HepG2 (cell line): ENCODE data around the gene UQCC2. TPM values are rescaled to one million over a fixed set of nuclear protein-coding genes. Genes with fewer than 3 reads are reported as not detected.

Experiments
- ATAC-seq: fragments of 200-7000 bp; cut with Tn5 transposase; 3 replicates; pipeline ENCODE4 v1.9.1; 2020; ENCODE audit warnings: mild to moderate bottlenecking, moderate library complexity
- BruUV-seq: library from RNA; stranded (reverse); fragments of 400-500 nt; replicated peaks from 2 replicates; lab custom pipeline; 2021; lab: Mats Ljungman, UMichigan
- CTCF ChIA-PET: fragments of 300-600 bp; formaldehyde crosslinking; extraction: SDS; loops from one replicate; lab custom pipeline; 2021; ENCODE audit warnings: low total read pairs, inconsistent platforms, low intra/inter-chr PET ratio; lab: Yijun Ruan, JAX
- POLR2A ChIA-PET: fragments of 350-600 bp; sonication (Branson Sonifier 250); formaldehyde crosslinking; loops from one replicate; lab custom pipeline; 2020; ENCODE audit warnings: antibody characterized with exemption, inconsistent platforms; lab: Yijun Ruan, JAX
- DNase-seq: peaks from one replicate; pipeline ENCODE4 v3.0.0-alpha.2; 2015; ENCODE audit warnings: low spot score
- FAIRE-seq: peaks from 3 replicates; lab custom pipeline; 2011; peaks lifted over from hg19 to GRCh38; lab: Jason Lieb, UNC
- H2AFZ ChIP-seq: one replicate; pipeline ENCODE4 v1.6.1; 2011; ENCODE audit warnings: low read length, inconsistent platforms
- H3K27ac ChIP-seq: fragments of 300-600 bp; 3 replicates; pipeline ENCODE4 v1.8.0; 2011; ENCODE audit warnings: mixed run types, mild to moderate bottlenecking, mixed read lengths, low read length, inconsistent platforms; ENCODE audit not compliant: insufficient read depth; ENCODE audit errors: extremely low read length
- H3K27me3 ChIP-seq, 2 experiments: fragments of 200-600 bp in 1 of 2; 2 replicates in 1 of 2; 3 replicates in 1 of 2; pipeline versions ENCODE4 v1.6.0 to v1.8.0; 2011; ENCODE audit warnings: low read length in 2 of 2, mild to moderate bottlenecking in 2 of 2, moderate library complexity in 2 of 2, inconsistent platforms in 1 of 2; ENCODE audit not compliant: insufficient read depth in 2 of 2, control insufficient read depth in 1 of 2
- H3K36me3 ChIP-seq, 2 experiments: fragments of 200-600 bp in 1 of 2; replicated peaks in 1 of 2; 2 replicates in 1 of 2; 3 replicates in 1 of 2; pipeline versions ENCODE4 v1.5.1 to v1.8.0; 2011; ENCODE audit warnings: low read length in 2 of 2, inconsistent platforms in 1 of 2; ENCODE audit not compliant: insufficient read depth in 2 of 2, control insufficient read depth in 1 of 2
- H3K4me1 ChIP-seq: 2 replicates; pipeline ENCODE4 v1.5.1; 2012; ENCODE audit warnings: low read length, inconsistent platforms; ENCODE audit not compliant: insufficient read depth
- H3K4me2 ChIP-seq: 2 replicates; pipeline ENCODE4 v1.6.0; 2011; ENCODE audit warnings: low read depth, low read length, inconsistent platforms
- H3K4me3 ChIP-seq, 3 experiments: fragments of 200-600 bp in 1 of 3; sonication (generic), shearing (Covaris generic) in 1 of 3; replicated peaks in 1 of 3; 2 replicates each; pipeline ENCODE4 v1.5.1; 2011 to 2016; ENCODE audit warnings: low read length in 3 of 3, inconsistent platforms in 2 of 3, low read depth in 2 of 3, mild to moderate bottlenecking in 2 of 3, control low read depth in 1 of 3, mixed read lengths in 1 of 3; ENCODE audit not compliant: insufficient read depth in 1 of 3
- H3K79me2 ChIP-seq: one replicate; pipeline ENCODE4 v1.6.1; 2011; ENCODE audit warnings: low read length, inconsistent platforms; ENCODE audit not compliant: insufficient read depth
- H3K9ac ChIP-seq: 2 replicates; pipeline ENCODE4 v1.6.0; 2011; ENCODE audit warnings: mild to moderate bottlenecking, low read depth, low read length, inconsistent platforms; ENCODE audit not compliant: insufficient read depth
- H3K9me3 ChIP-seq: 2 replicates; pipeline ENCODE4 v1.5.1; 2012; ENCODE audit warnings: mild to moderate bottlenecking, low read length
- H4K20me1 ChIP-seq: 2 replicates; pipeline ENCODE4 v1.6.0; 2011; ENCODE audit warnings: inconsistent platforms, mild to moderate bottlenecking, low read length, moderate library complexity; ENCODE audit not compliant: insufficient read depth
- CBX5 ChIP-seq: sonication (generic); formaldehyde crosslinking; IDR thresholded peaks from 2 replicates; pipeline ENCODE4 v1.4.0; 2020; ENCODE audit warnings: missing genetic modification reagents, borderline replicate concordance
- DNMT1 ChIP-seq: sonication (generic); formaldehyde crosslinking; IDR thresholded peaks from 2 replicates; pipeline ENCODE4 v1.5.1; 2020; ENCODE audit warnings: mild to moderate bottlenecking, missing genetic modification reagents
- HCFC1 ChIP-seq: fragments of 150-350 bp; IDR thresholded peaks from 2 replicates; pipeline ENCODE4 v1.6.1; 2014; ENCODE audit warnings: low read depth, low read length
- MAZ ChIP-seq, 2 experiments: sonication (generic) in 1 of 2; formaldehyde crosslinking in 1 of 2; IDR thresholded peaks; 2 replicates each; pipeline versions ENCODE4 v1.5.0 to v1.6.1; 2012 to 2020; ENCODE audit warnings: low read depth in 2 of 2, mild to moderate bottlenecking in 2 of 2, borderline replicate concordance in 1 of 2, improper control_type of control experiment in 1 of 2, low read length in 1 of 2, missing genetic modification reagents in 1 of 2, moderate library complexity in 1 of 2
- RFX3 ChIP-seq: IDR thresholded peaks from 2 replicates; pipeline ENCODE4 v1.6.1; 2016; ENCODE audit warnings: missing biosample characterization, missing genetic modification reagents
- ZBTB7A ChIP-seq: sonication (generic); formaldehyde crosslinking; IDR thresholded peaks from 2 replicates; pipeline ENCODE4 v1.8.0; 2022; ENCODE audit warnings: mild to moderate bottlenecking, missing genetic modification reagents
- ZMYM2 ChIP-seq: sonication (generic); formaldehyde crosslinking; IDR thresholded peaks from 2 replicates; pipeline ENCODE4 v1.8.0; 2022; ENCODE audit warnings: mild to moderate bottlenecking, missing genetic modification reagents
- ZNF878 ChIP-seq: sonication (generic); formaldehyde crosslinking; IDR thresholded peaks from 2 replicates; pipeline ENCODE4 v1.8.1; 2023; ENCODE audit warnings: mild to moderate bottlenecking, missing genetic modification reagents, moderate library complexity
- WGBS: methylation state at CpG from one replicate; pipeline ENCODE4 v1.1.6; 2017; ENCODE audit warnings: low lambda C conversion rate; 5-methylcytosine and 5-hydroxymethylcytosine counted together
- in situ Hi-C: cut with HindIII; loops from 2 replicates; pipeline ENCODE4 v1.10.0; 2017; ENCODE audit warnings: low pct_unique_long_range_greater_than_20kb; ENCODE audit not compliant: extremely low pct_ligation_motif_present
- intact Hi-C: fragments of 100-400 bp; cut with micrococcal nuclease; formaldehyde crosslinking; loops from one replicate; pipeline ENCODE4 v1.10.0; 2022; ENCODE audit not compliant: unreplicated experiment
- polyA plus RNA-seq, 8 experiments: library from polyadenylated mRNA; depleted of rRNA in 3 of 8; stranded (reverse) in 7 of 8; unstranded in 1 of 8; fragments of >200 nt; fragmentation: Illumina TruSeq in 4 of 8; extraction: Trizol in 4 of 8; gene quantifications; 2 replicates each; pipeline versions ENCODE4 v1.2.1 to v1.2.3, GENCODE V29; 2011 to 2016; ENCODE audit warnings: low read depth in 4 of 8, missing spikeins in 1 of 8, mixed read lengths in 1 of 8; ENCODE audit not compliant: insufficient read depth in 1 of 8
- total RNA-seq, 5 experiments: library from RNA; depleted of rRNA; stranded (reverse); fragments of >200 nt; fragmentation: Illumina TruSeq; extraction: Trizol; gene quantifications; 2 replicates each; pipeline ENCODE4 v1.2.3, GENCODE V29; 2016; ENCODE audit warnings: low read depth in 1 of 5
- TF ChIP-seq, protein P1 (sequence below): sonication (generic); formaldehyde crosslinking; conservative IDR thresholded peaks from 2 replicates; pipeline ENCODE4 v1.5.0; 2020; ENCODE audit warnings: missing genetic modification reagents
- TF ChIP-seq, protein P2 (sequence below): sonication (generic); formaldehyde crosslinking; IDR thresholded peaks from 2 replicates; pipeline ENCODE4 v1.5.0; 2020; ENCODE audit warnings: mild to moderate bottlenecking, missing genetic modification reagents, moderate library complexity
- TF ChIP-seq, protein P3 (sequence below): sonication (generic); formaldehyde crosslinking; IDR thresholded peaks from 2 replicates; pipeline ENCODE4 v1.5.0; 2020; ENCODE audit warnings: missing genetic modification reagents
- TF ChIP-seq, protein P4 (sequence below): sonication (generic); formaldehyde crosslinking; IDR thresholded peaks from 2 replicates; pipeline ENCODE4 v1.5.1; 2020; ENCODE audit warnings: missing genetic modification reagents, mild to moderate bottlenecking, borderline replicate concordance

UQCC2 gene
- total and polyA plus RNA-seq, 2 of the 13 experiments (the other 11 are each of a cell fraction or from before 2014, with no cell fraction given): 82.4 to 238 TPM

DNA sequence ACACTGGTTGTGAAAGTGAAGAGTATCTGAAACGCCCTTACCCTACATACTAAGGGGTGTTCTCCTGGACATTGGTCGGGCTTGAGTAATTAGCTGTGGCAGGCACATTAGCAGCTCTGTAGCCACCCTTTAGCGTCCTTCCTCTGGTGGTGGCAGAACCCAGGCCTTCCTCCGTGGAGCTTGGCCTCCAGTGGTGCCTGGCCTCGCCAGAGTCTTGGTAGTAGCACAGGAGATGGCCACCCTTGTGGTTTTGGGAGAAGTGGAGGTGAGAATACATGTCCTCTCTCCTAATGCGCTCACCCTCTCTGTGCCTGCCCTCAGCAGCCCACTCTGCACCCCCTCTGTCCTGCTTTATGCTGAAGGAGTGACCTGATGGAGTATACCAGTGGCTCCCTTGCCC, 17.6 kb upstream of the UQCC2 start:
- Histone ChIP-seq H3K27ac (no peak overlapping the region), H3K79me2 (no peaks in the 10 kb centered on the region), H4K20me1 (no peaks in the 10 kb centered on the region), H3K9me3 (no peaks in the 10 kb centered on the region), H3K36me3 (no peaks in the 10 kb centered on the region), H3K9ac (no peak overlapping the region), H3K27me3 (peaks cover 0 to 4% of the 10 kb centered on the region in 2 experiments; a peak in 3 of 5 replicates), H3K4me3 (no peak overlapping the region), H2AFZ (no peak overlapping the region), H3K4me1 (peaks cover 15% of the 10 kb centered on the region), H3K4me2 (no peak overlapping the region)
- no peak for TF ChIP-seq ZBTB7A (CRISPR knock-in tag)
- TF ChIP-seq MAZ (IDR thresholded peaks at IDR 0.05; ENCODE audit: borderline replicate concordance, low read depth, low read length): no peak
- no peak for TF ChIP-seq MAZ (CRISPR knock-in tag; IDR thresholded peaks at IDR 0.05; ENCODE audit: low read depth)
- TF ChIP-seq, protein P1, sequence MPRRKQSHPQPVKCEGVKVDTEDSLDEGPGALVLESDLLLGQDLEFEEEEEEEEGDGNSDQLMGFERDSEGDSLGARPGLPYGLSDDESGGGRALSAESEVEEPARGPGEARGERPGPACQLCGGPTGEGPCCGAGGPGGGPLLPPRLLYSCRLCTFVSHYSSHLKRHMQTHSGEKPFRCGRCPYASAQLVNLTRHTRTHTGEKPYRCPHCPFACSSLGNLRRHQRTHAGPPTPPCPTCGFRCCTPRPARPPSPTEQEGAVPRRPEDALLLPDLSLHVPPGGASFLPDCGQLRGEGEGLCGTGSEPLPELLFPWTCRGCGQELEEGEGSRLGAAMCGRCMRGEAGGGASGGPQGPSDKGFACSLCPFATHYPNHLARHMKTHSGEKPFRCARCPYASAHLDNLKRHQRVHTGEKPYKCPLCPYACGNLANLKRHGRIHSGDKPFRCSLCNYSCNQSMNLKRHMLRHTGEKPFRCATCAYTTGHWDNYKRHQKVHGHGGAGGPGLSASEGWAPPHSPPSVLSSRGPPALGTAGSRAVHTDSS (CRISPR knock-in tag): no peak
- no peak for TF ChIP-seq ZMYM2
- TF ChIP-seq DNMT1 (CRISPR knock-in tag): no peak
- TF ChIP-seq, protein P2, sequence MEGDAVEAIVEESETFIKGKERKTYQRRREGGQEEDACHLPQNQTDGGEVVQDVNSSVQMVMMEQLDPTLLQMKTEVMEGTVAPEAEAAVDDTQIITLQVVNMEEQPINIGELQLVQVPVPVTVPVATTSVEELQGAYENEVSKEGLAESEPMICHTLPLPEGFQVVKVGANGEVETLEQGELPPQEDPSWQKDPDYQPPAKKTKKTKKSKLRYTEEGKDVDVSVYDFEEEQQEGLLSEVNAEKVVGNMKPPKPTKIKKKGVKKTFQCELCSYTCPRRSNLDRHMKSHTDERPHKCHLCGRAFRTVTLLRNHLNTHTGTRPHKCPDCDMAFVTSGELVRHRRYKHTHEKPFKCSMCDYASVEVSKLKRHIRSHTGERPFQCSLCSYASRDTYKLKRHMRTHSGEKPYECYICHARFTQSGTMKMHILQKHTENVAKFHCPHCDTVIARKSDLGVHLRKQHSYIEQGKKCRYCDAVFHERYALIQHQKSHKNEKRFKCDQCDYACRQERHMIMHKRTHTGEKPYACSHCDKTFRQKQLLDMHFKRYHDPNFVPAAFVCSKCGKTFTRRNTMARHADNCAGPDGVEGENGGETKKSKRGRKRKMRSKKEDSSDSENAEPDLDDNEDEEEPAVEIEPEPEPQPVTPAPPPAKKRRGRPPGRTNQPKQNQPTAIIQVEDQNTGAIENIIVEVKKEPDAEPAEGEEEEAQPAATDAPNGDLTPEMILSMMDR (CRISPR knock-in tag): no peak
- no peak for TF ChIP-seq RFX3 (CRISPR knock-in tag)
- TF ChIP-seq, protein P3, sequence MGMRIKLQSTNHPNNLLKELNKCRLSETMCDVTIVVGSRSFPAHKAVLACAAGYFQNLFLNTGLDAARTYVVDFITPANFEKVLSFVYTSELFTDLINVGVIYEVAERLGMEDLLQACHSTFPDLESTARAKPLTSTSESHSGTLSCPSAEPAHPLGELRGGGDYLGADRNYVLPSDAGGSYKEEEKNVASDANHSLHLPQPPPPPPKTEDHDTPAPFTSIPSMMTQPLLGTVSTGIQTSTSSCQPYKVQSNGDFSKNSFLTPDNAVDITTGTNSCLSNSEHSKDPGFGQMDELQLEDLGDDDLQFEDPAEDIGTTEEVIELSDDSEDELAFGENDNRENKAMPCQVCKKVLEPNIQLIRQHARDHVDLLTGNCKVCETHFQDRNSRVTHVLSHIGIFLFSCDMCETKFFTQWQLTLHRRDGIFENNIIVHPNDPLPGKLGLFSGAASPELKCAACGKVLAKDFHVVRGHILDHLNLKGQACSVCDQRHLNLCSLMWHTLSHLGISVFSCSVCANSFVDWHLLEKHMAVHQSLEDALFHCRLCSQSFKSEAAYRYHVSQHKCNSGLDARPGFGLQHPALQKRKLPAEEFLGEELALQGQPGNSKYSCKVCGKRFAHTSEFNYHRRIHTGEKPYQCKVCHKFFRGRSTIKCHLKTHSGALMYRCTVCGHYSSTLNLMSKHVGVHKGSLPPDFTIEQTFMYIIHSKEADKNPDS (CRISPR knock-in tag): no peak
- no peak for TF ChIP-seq ZNF878 (CRISPR knock-in tag)
- TF ChIP-seq HCFC1: no peak
- TF ChIP-seq, protein P4, sequence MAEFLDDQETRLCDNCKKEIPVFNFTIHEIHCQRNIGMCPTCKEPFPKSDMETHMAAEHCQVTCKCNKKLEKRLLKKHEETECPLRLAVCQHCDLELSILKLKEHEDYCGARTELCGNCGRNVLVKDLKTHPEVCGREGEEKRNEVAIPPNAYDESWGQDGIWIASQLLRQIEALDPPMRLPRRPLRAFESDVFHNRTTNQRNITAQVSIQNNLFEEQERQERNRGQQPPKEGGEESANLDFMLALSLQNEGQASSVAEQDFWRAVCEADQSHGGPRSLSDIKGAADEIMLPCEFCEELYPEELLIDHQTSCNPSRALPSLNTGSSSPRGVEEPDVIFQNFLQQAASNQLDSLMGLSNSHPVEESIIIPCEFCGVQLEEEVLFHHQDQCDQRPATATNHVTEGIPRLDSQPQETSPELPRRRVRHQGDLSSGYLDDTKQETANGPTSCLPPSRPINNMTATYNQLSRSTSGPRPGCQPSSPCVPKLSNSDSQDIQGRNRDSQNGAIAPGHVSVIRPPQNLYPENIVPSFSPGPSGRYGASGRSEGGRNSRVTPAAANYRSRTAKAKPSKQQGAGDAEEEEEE (CRISPR knock-in tag): no peak
- no peak for TF ChIP-seq CBX5
- FAIRE-seq (no peak), ATAC-seq (no peak), DNase-seq (no peak)
- intact Hi-C loops: no loop called here
- POLR2A ChIA-PET: no interaction called here
- 17% methylated on average over 4 of the region's 6 CpGs for WGBS
- in situ Hi-C loops: no loop called here
- CTCF ChIA-PET: interaction anchor here (0.5 kb wide), 1 partner anchor 283 kb away, joined by 3 read pairs; no protein-coding TSS in a partner anchor
- no TSS peak for BruUV-seq
